ENCODE data around the gene PPP1R18. TPM values are rescaled to one million over a fixed set of nuclear protein-coding genes. Genes with fewer than 3 reads are reported as not detected.
"Not testable (repeated sequence)": the region's sequence is repeated elsewhere in the genome, so short reads cannot be mapped to it uniquely, and the experiment has no call there.

The PPP1R18 gene
- total and polyA plus RNA-seq, 9 of the 15 experiments (the other 6 are each of a cell fraction or from before 2014, with no cell fraction given), result 12.0 to 99.2 (median 42.6) TPM

- TF ChIP-seq IRF2 (CRISPR knock-in tag; IDR thresholded peaks at IDR 0.05) (no peak), FOS (IDR thresholded peaks at IDR 0.05; ENCODE audit: extremely low read depth, insufficient read length) (no peak), SIN3B (IDR thresholded peaks at IDR 0.05; ENCODE audit: low read depth) (0 out of 2 replicates have a peak, but pooled peaks have one; percentile 8), ETV1 (tag; conservative IDR thresholded peaks at IDR 0.05; ENCODE audit: low read depth) (no peak), ATF3 (IDR thresholded peaks at IDR 0.05) (0 out of 2 replicates have a peak, but pooled peaks have one; percentile 3), ATF3 (CRISPR knock-in tag; conservative IDR thresholded peaks at IDR 0.05) (no peak), MBD2 (IDR thresholded peaks at IDR 0.05; ENCODE audit: borderline replicate concordance, low read depth) (0 out of 2 replicates have a peak, but pooled peaks have one; percentile 9), CBX5 (IDR thresholded peaks at IDR 0.05; ENCODE audit: borderline replicate concordance, low read depth) (no peak)
These were observed 32.9 kb upstream of the PPP1R18 start (continued) for GRCh38 chr6:30719356-30719755.

- H3K4me3 ChIP-seq, result peak overlapping the region; percentile 32
- ATAC-seq; H3K9me3 ChIP-seq (replicated peaks; ENCODE audit: control insufficient read depth, insufficient read depth, low read depth, low read length); H3K27me3 ChIP-seq (ENCODE audit: control insufficient read depth in 2 of 2, insufficient read depth in 2 of 2, low read length in 2 of 2); H3K9me1 ChIP-seq (ENCODE audit: control insufficient read depth, insufficient read depth, low read length); in situ Hi-C loops (cut with MboI); FAIRE-seq: not testable (repeated sequence)
- H3K36me3 ChIP-seq (ENCODE audit: control insufficient read depth, insufficient read depth, low read length), result peaks cover 38% of the 10 kb centered on the region
- peak in 1 of 4 experiments; percentile 40 for DNase-seq (ENCODE audit: extremely low read depth in 1 of 4, low spot score in 3 of 4)
- intact Hi-C loops (cut with micrococcal nuclease), result loop anchor here (1.0 to 2.0 kb wide), 4 partner anchors 31 to 161 kb away; partner anchors contain the start of genes GNL1, MRPS18B, PPP1R10 and PRR3
- H3K79me2 ChIP-seq (ENCODE audit: control insufficient read depth, insufficient read depth, low read length), result peaks cover 83% of the 10 kb centered on the region
- TSS peak; percentile 16 for BruUV-seq (replicated peaks)
- WGBS (ENCODE audit: insufficient coverage, low coverage, missing lambda C conversion rate), result 34% methylated on average over 32 of the region's 37 CpGs
- peak overlapping the region; percentile 71 for H2AFZ ChIP-seq (ENCODE audit: low read depth, low read length)
- ChIA-PET POLR2A (interaction anchor here (0.7 to 27.1 kb wide), 22 partner anchors 11 to 905 kb away, joined by 3 to 524 read pairs (median 4); partner anchors contain the start of genes DHX16 and NRM), CTCF (ENCODE audit: low intra/inter-chr PET ratio) (interaction anchor here (0.7 kb wide), 1 partner anchor 40 kb away, joined by 3 read pairs; no protein-coding TSS in a partner anchor)
- H3K9ac ChIP-seq (ENCODE audit: insufficient read depth in 1 of 2, low read depth in 2 of 2, low read length in 2 of 2), result peak overlapping the region; percentile 86 to 89; a peak in 3 of 4 replicates
- peaks cover 17% of the 10 kb centered on the region for H4K20me1 ChIP-seq (replicated peaks; ENCODE audit: control insufficient read depth, insufficient read depth, low read length)
- peaks cover 13 to 22% of the 10 kb centered on the region in 2 experiments for H3K4me1 ChIP-seq (replicated peaks in 1 of 2; ENCODE audit: control insufficient read depth in 2 of 2, insufficient read depth in 2 of 2, low read length in 2 of 2)
- peak overlapping the region; percentile 86 for H3K4me2 ChIP-seq (ENCODE audit: insufficient read depth, low read length)
- peak overlapping the region; percentile 95 for H3K27ac ChIP-seq (ENCODE audit: extremely low read depth, low read depth, low read length)
- TF ChIP-seq ZBTB33 (CRISPR knock-in tag; IDR thresholded peaks at IDR 0.05) (peak; percentile 90), LEF1 (IDR thresholded peaks at IDR 0.05) (peak; percentile 17; the same call in 1 of the 2 replicates), ZFX (CRISPR knock-in tag; IDR thresholded peaks at IDR 0.05) (peak; percentile 44), STAT5A (IDR thresholded peaks at IDR 0.05; ENCODE audit: borderline replicate concordance, low read length) (0 out of 2 replicates have a peak, but pooled peaks have one; percentile 5), NFRKB (IDR thresholded peaks at IDR 0.05; ENCODE audit: low read depth) (peak; percentile 6), IFI16 (CRISPR knock-in tag; IDR thresholded peaks at IDR 0.05) (peak; percentile 64; the same call in 1 of the 2 replicates), ZNF395 (CRISPR knock-in tag; IDR thresholded peaks at IDR 0.05) (peak; percentile 75; the same call in 1 of the 2 replicates), ZNF174 (CRISPR knock-in tag; IDR thresholded peaks at IDR 0.05) (peak; percentile 58; the same call in 1 of the 2 replicates)
These were observed 31.6 kb upstream of the PPP1R18 start for GRCh38 chr6:30717845-30718720.
